Astrocyte of the cerebellum (primary cell): Measurements from ENCODE around the gene EYA2.
"Not testable (repeated sequence)": the region's sequence is repeated elsewhere in the genome, so short reads cannot be mapped to it uniquely, and the experiment has no call there.

Experiments used
- DNase-seq: peaks from one replicate; pipeline ENCODE4 v3.0.0-alpha.2; 2011; ENCODE audit warnings: low read depth
- H3K4me3 ChIP-seq: 2 replicates; pipeline ENCODE4 v1.5.1; 2011; ENCODE audit warnings: mild to moderate bottlenecking, low read depth, low read length, moderate library complexity
- CTCF ChIP-seq: IDR thresholded peaks from 2 replicates; pipeline ENCODE4 v1.5.1; 2012; ENCODE audit warnings: low read length, low read depth, moderate library complexity, mild to moderate bottlenecking; ENCODE audit errors: missing control alignments
- in situ Hi-C: cut with HindIII; loops from 2 replicates; pipeline ENCODE4 v1.10.0; 2017; ENCODE audit warnings: low sequenced_read_pairs

EYA2 gene

GRCh38 chr20:46875059-46875458 is 19.6 kb upstream of the EYA2 start:
- in situ Hi-C loops: loop anchor here (5.0 kb wide), 1 partner anchor 72 kb away; no protein-coding TSS in a partner anchor
- no peak for DNase-seq
- no peak for TF ChIP-seq CTCF
- no peak overlapping the region for H3K4me3 ChIP-seq

GRCh38 chr20:46879386-46879785 is 15.3 kb upstream of the EYA2 start:
- in situ Hi-C loops: loop anchor here (5.0 kb wide), 1 partner anchor 68 kb away; no protein-coding TSS in a partner anchor
- H3K4me3 ChIP-seq: no peak overlapping the region
- DNase-seq: no peak

GRCh38 chr20:46879963-46880362 is 14.7 kb upstream of the EYA2 start:
- not testable (repeated sequence) for H3K4me3 ChIP-seq, DNase-seq
- in situ Hi-C loops: loop anchor here (5.0 kb wide), 1 partner anchor 67 kb away; no protein-coding TSS in a partner anchor

More at GRCh38 chr20:46879386-46879785, 15.3 kb upstream of the EYA2 start:
- TF ChIP-seq CTCF: no peak

GRCh38 chr20:46883892-46884291 is 10.8 kb upstream of the EYA2 start:
- no peak for TF ChIP-seq CTCF
- H3K4me3 ChIP-seq: no peak overlapping the region
- DNase-seq: no peak
- in situ Hi-C loops: no loop called here

GRCh38 chr20:46890682-46891081 is 4.0 kb upstream of the EYA2 start:
- no peak for TF ChIP-seq CTCF
- no peak for DNase-seq
- no peak overlapping the region for H3K4me3 ChIP-seq
- in situ Hi-C loops: no loop called here

- no peak for TF ChIP-seq CTCF
- DNase-seq: no peak
- in situ Hi-C loops: no loop called here
- H3K4me3 ChIP-seq: no peak overlapping the region
Measured at GRCh38 chr20:46893051-46893450, 1.6 kb upstream of the EYA2 start.

- in situ Hi-C loops: no loop called here
- TF ChIP-seq CTCF: no peak
- H3K4me3 ChIP-seq: no peak overlapping the region
- DNase-seq: no peak
Measured at GRCh38 chr20:46893877-46894578, 615 bp upstream of the EYA2 start.
